CD4-positive, alpha-beta T cell treated with Interleukin-21 for 1 hour (primary cell): ENCODE data around the gene TC2N.
"Not testable (repeated sequence)": the region's sequence is repeated elsewhere in the genome, so short reads cannot be mapped to it uniquely, and the experiment has no call there.

ENCODE experiments used
- DNase-seq: peaks from one replicate; pipeline ENCODE4 v3.0.0-alpha.2; 2020

TC2N gene

DNA sequence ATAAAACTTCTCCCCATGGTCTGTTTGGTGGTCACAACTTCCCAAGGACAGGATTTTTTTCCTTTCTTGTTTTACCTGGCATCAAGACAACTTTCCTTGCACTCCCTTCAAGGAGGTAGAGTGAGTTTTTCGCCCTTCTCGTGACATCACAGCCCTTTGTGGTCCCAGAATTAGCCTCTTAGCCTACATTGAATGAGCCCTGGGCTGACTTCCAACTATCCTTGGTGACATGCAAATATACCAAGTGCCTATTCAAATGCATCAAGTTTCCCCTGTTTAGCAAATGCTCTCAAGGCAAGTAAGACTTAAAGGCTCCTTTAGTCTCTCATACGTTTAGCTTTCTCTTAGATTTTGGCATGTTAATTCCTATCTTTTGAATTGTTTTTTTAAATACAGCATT is 36.6 kb downstream of the TC2N start:
- no peak for DNase-seq

DNA sequence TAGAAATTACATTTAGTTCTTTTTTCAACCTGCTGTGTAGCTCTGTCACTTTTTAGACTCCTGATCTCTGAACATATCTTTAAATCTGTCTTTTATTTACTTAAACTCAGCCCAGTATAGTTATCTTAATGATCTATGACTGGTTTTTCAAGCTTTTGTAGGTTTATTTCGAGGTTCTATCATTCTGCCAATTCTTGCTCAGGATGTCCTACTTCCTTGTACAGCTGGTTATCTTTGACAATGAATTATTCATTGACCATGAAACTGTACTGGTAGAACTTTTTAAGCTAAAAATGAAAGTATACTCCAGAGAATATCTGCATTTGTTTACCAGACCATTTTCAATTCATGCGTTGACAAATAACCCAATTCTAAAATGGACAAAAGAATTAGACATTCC is 37.8 kb downstream of the TC2N start:
- DNase-seq = no peak

- DNase-seq = no peak
Observed at GRCh38 chr14:91827746-91828145, 39.6 kb downstream of the TC2N start.

DNA sequence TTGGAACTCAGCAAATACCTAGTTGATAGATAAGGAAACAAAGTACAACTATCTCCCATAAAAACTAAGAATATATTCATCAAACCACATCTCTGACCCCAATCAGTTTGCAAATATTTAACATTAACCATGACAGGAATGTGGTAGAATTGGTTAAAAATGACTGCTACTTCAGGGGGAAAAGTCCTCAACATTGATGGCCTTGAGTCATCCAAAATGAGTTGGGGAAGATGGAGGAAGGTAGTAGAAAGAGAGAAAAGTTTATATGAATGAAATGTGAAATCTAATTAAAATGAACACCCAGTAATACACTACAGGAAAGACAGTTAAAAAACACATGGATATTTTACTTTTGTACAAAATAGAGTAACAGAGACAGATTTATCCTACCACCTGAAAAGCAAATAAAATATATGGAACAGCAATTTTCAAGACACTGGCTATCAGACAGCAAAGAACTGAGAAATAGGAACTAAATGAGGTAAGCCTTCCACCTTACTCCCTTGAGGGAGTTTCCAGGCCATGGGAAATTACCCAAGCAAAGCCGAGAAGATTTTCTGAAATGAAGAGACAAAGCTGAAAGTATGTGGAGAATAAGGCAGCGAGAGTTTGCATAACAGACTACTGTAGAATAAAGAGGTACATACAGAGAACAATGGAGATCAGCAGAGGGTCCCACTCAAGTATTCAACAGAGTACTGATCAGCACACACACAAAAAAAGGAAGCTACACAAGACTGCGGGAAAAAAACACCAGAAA is 49.6 kb downstream of the TC2N start:
- peak; percentile 47 for DNase-seq

GRCh38 chr14:91814317-91814716 is 53.0 kb downstream of the TC2N start:
- DNase-seq = no peak

DNA sequence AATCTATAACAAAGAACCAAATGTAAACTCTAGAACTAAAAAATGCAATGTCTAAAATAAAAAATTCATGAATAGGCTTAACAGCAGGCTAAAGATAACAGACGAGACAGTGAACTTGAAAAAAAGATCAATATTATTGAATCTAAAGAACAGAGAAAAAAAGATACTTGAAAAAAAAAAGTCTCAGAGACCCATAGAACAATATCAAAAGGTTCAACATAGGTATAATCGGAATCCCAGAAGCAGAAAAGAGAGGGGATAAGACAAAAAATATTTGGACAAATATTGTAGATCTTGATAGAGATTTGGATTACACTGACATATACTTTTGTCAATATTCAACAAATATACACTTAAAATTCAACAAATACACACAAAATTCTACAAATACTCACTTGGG is 56.6 kb downstream of the TC2N start:
- DNase-seq = no peak

DNA sequence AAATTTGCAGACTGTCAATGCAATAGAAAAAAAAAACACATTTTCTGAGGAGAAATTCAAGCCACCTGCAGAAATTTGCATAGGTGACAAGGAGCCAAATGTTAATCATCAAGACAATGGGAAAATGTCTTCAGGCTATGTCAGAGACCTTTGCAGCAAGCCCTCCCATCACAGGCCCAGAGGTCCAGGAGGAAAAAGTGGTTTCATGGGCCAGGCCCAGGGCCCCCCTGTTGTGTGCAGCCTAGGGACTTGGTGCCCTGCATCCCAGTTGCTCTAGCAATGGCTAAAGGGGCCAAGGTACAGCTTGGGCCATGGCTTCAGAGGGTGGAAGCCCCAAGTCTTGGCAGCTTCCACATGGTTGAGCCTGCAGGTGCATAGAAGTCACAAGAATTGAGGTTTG is 60.6 kb downstream of the TC2N start:
- no peak for DNase-seq

DNA sequence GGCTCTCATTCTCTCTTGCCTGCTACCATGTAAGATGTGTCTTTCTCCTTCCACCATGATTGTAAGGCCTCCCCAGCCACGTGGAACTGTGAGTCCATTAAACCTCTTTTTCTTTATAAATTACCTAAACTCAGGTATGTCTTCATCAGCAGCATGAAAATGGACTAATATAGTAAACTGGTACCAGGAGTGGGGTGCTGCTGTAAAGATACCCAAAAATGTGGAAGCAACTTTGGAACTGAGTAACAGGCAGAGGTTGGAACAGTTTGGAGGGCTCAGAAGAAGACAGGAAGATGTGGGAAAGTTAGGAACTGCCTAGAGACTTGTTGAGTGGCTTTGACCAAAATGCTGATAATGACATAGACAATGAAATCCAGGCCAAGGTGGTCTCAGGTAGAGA is 61.2 kb downstream of the TC2N start:
- not testable (repeated sequence) for DNase-seq

DNA sequence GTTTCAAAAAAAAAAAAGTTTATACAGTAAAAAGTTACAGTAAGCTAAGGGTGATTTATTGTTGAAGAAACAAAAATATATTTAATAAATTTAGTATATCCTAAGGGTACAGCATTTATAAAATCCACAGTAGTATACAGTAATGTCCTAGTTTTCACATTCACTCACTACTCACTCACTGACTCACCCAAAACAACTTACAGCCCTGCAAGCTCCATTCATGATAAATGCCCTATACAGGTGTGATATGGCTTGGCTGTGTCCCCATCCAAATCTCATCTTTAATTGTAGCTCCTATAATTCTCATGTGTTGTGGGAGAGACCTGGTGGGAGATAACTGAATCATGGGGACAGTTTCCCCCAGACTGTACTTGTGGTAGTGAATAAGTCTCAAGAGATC is 61.7 kb downstream of the TC2N start:
- no peak for DNase-seq

GRCh38 chr14:91801358-91801757 is 66.0 kb downstream of the TC2N start:
- peak; percentile 6 for DNase-seq

- DNase-seq = no peak
Observed at GRCh38 chr14:91796617-91797347, 70.6 kb downstream of the TC2N start.

DNA sequence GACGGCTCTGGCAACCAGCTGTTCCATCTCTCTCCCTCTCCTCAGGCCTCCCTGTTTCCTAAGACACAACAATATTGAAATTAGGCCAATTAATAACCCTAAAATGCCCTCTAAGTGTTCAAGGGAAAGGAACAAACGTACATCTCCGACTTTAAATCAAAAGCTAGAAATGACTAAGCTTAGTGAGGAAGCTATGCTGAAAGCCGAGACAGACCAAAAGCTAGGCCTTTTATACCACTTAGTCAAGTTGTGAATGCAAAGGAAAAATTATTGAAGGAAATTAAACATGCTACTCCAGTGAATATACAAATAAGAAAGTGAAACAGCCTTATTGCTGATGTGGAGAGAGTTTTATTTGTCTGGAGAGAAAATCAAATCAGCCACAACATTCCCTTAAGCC is 73.6 kb downstream of the TC2N start:
- no peak for DNase-seq

DNA sequence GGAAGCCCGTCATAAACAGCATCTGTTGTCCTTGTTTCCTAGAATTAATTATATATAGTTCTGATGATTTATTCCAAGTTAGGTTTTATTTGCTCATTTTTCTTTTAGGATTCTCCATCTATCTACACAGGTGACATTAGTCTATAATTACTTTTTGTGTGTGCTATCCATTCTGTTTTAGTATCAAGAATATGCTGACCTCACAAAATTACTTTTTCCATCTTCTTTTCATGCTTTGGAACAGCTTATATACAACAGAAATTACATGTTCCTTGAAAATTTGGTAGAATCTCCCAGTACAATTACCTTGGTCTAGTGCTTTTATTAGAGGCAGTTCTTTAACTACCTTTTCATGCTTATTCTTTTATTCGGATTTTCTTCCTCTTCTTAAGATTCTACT is 81.1 kb downstream of the TC2N start:
- no peak for DNase-seq

GRCh38 chr14:91780452-91780851 is 86.9 kb downstream of the TC2N start:
- no peak for DNase-seq

GRCh38 chr14:91778217-91778616 is 89.1 kb downstream of the TC2N start:
- DNase-seq = no peak

- no peak for DNase-seq
Observed at GRCh38 chr14:91774140-91775096, 92.9 kb downstream of the TC2N start.

- no peak for DNase-seq
Observed at GRCh38 chr14:91770185-91770584, 97.2 kb downstream of the TC2N start.

DNA sequence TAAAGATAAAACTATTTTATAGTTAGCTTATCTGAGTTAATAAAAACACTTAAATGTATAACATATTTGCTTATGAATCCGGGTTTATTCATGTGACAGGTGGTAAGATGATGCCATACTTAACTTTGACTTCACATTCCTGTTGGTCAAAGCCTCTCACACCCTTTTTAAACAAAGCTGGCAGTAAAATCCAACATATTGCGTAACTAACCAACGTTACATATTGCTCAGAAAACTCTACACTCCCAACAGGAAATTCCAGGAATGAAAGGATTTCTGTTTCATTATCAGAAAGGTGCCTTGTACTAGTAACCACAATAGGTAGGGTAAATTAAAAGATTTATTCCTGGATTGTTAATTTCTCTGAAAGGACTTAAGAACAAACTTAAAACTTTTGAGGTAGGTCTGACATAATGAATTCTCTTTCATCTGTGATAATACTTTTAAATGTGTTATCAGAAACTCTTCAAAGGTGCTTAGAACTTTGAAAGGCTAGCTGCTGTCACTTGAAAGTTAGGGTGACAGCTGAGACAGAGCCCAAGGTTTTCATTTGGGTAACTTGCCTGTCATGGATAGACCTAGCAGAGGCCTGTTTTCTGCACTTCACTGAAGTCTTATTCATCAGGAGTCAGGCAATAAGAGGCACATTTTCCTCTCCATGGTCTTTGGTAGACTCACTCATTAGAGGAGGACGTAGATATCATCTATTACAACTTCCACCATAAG is 111.6 kb downstream of the TC2N start:
- DNase-seq = no peak

DNA sequence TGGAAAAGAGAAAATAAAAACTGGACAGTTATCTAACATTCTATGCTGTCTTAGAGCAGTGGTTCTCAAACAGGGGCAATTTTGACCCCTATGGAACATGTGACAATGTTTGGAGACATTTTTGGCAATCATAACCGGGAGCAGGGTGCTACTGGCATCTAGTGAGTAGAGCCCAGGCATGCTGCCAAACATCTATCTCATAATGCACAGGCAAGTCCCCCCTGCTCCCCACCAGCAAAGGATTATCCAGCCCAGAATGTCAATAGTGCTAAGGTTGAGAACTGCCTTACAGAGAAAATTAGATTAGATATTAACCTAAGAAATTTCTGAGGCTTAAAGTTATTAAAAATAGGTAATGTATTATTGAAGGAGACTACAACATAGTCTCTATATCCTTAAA is 112.5 kb downstream of the TC2N start:
- DNase-seq = no peak

DNA sequence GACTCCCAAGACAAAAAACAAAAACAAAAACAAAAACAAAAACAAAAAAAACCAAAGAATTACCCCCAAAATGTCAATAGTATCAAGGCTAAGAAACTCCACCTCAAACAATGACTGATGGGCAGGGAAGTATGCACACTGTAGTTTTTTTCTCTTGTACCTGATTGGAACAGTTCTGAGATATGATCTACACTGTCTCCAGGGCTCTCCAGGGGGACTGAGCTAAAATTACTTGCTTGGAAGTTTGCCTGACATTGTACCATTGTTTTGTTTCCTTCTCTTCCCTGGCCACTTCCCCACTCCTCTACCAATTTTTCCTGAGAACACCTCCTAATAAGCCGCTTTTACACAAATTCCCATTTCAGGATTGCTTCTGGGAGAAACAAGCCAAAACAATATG is 113.2 kb downstream of the TC2N start:
- no peak for DNase-seq

DNA sequence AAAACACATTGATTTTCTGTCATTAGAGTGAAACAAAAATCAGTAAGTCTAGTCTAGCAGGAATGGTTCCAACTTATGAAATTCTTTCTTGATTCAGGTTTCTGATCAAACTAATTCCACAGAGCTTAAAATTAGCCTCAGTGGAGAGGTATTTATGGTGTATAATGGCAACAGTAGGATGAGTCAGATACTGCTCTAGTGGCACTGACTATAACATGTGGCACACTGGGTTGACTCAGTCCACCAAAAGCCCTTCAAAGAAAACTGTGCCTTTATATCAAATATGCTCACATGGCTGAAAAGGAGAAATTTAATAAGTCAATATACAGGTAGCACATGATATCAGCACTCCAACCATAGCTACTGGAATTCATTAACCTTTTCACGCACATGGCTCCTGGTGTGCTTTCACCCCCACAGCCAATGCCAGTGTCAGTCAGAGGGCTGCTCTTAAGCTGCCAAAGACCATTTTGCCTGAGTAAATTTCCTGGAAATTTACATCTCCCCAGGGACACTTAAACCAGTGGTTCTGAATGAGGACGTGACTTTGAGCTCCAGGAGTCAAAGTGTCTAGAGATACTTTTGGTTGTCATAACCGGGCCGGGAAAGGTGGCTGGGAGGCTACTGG is 113.7 kb downstream of the TC2N start:
- no peak for DNase-seq

DNA sequence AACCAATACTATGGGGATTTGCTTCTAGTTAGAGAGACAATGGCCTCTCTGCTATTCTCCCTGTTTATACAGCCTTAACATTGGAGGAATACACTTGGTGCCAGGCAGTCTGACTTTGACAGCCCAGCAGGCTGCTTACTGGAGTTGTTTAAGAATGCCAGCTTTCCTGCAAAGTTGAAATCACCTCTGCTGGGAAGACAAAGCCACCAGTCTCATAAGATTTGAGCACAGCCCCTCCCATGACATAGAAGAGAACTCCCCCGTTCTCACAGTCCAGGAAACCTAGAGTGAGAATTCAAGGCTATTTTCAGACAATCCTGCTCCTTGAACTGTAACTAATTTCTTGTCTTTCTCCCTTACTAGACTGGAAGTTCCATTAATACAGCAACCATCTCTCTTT is 114.4 kb downstream of the TC2N start:
- DNase-seq = no peak
